Astrocyte of the cerebellum (primary cell): ENCODE measurements around the gene GYS2.
"Not testable (repeated sequence)": the region's sequence is repeated elsewhere in the genome, so short reads cannot be mapped to it uniquely, and the experiment has no call there.

Experiments
- DNase-seq: peaks from one replicate; pipeline ENCODE4 v3.0.0-alpha.2; 2011; ENCODE audit warnings: low read depth
- H3K4me3 ChIP-seq: 2 replicates; pipeline ENCODE4 v1.5.1; 2011; ENCODE audit warnings: mild to moderate bottlenecking, low read depth, low read length, moderate library complexity
- CTCF ChIP-seq: IDR thresholded peaks from 2 replicates; pipeline ENCODE4 v1.5.1; 2012; ENCODE audit warnings: low read length, low read depth, moderate library complexity, mild to moderate bottlenecking; ENCODE audit errors: missing control alignments
- in situ Hi-C: cut with HindIII; loops from 2 replicates; pipeline ENCODE4 v1.10.0; 2017; ENCODE audit warnings: low sequenced_read_pairs

Gene GYS2

GRCh38 chr12:21585485-21585884 lies 19.2 kb downstream of the GYS2 start:
- DNase-seq = no peak
- no peak overlapping the region for H3K4me3 ChIP-seq
- in situ Hi-C loops = no loop called here
- TF ChIP-seq CTCF = no peak

DNA sequence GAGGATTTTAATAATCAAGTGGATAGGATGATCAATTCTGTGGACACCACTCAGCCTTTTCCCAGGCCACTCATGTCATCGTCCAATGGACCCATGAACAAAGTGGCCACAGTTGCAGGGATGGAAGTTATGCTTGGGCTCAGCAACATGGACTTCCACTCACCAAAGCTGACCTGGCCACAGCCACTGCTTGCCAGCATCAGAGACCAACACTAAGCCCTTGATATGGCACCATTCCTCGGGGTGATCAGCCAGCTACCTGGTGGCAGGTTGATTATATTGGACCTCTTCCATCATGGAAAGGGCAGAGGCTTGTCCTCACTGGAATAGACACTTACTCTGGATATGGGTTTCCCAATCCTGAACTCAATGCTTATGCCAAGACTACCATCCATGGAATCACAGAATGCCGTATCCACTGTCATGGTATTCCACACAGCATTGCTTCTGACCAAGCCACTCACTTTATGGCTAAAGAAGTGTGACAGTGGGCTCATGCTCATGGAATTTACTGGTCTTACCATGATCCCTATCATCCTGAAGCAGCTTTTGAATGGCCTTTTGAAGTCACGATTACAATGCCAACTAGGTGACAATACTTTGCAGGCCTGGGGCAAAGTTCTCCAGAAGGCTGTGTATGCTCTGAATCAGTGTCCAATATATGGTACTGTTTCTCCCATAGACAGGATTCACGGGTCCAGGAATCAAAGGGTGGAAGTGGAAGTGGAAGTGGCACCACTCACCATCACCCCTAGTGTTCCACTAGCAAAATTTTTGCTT lies 20.1 kb downstream of the GYS2 start:
- H3K4me3 ChIP-seq, DNase-seq, in situ Hi-C loops: not testable (repeated sequence)

- H3K4me3 ChIP-seq = no peak overlapping the region
- no peak for DNase-seq
- TF ChIP-seq CTCF = no peak
- in situ Hi-C loops = no loop called here
Observed at GRCh38 chr12:21583587-21583986, 21.1 kb downstream of the GYS2 start.

DNA sequence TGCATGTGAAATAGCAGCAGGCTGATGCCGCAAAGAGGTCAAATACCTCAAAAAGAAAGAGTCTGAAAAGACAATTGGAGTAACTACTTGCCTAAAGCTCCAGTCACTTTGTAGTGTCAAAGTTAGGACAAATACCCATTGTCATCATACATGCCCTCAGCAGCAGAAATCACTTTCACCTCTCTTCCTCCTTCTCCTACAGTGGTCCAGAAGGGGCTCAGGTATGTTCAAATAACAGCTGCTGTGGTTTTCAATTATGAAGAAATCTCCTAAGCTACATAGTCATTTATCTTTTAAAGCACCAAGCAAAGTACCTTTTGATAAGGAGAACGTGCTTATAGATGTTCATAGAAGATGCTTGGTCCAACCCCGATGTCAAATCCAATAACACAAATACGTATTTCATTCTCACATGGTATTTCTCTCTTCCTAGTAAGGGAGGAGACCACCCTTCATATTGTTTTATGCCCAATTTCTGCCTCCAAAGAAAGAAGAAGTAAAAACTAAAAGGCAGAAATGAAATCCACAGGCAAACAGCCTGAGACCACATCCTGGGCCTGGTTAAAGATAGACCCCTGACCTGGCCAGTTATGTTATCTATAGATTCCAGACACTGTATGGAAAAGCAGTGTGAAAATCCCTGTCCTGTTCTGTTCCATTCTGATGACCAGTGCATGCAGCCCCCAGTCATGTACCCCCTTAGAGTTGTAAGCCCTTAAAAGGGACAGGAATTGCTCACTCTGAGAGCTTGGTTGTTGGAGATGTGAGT lies 23.7 kb downstream of the GYS2 start:
- TF ChIP-seq CTCF = no peak

DNA sequence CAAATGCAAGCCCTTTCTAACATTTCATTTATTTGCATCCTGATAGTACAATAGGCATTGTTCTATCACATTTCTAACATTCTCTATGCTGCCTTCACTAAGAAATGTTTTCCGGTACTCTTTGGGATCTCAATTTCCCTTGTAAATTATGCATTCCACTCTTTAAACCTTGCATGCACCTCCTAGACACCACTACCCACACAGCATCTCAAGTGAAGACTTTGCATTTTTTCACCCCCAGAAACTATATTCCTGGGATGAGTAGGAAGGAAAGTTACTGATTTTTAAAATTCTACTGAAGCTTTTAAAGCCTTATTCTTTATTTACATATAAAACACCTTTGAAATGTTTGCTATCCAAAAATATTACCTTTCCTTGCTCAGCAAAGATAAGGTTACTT lies 27.1 kb downstream of the GYS2 start:
- in situ Hi-C loops = no loop called here
- no peak for TF ChIP-seq CTCF
- no peak overlapping the region for H3K4me3 ChIP-seq
- no peak for DNase-seq

More for the DNA sequence above, 23.7 kb downstream of the GYS2 start:
- no peak overlapping the region for H3K4me3 ChIP-seq
- DNase-seq = no peak
- in situ Hi-C loops = no loop called here

- in situ Hi-C loops = no loop called here
- DNase-seq = no peak
- TF ChIP-seq CTCF = no peak
- no peak overlapping the region for H3K4me3 ChIP-seq
Observed at GRCh38 chr12:21576431-21576830, 28.2 kb downstream of the GYS2 start.

DNA sequence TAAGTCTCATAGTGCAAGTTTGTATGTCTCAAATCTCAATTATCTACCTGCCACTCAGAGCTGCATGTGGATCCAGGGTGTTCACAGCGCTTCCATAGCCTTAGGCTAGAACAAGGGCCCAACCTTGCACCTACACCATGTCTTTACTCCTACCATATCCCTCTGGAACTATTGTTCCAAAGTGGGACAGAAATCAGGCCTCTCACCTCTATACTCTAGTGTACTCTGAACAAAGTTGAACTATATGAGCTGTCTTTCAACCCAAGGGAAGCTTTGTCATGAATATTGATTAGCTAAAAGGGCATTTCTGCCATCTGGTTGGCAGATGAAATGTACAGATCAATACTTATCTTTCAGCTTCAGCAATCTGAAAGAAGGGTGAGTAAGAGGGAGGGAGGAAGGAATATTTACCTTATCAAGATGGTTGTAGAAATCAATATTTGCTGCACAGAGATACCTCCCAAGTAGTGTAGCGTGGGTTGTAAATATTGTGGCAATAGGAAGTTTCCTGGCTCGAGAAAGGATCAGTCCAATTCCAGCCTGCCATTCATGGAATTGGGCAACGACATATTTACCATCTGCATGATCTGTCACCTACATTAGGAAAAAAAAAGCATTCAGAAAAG lies 30.8 kb downstream of the GYS2 start:
- no peak for TF ChIP-seq CTCF
- no peak for DNase-seq
- in situ Hi-C loops = no loop called here
- H3K4me3 ChIP-seq = no peak overlapping the region
